K562 (cell line): ENCODE measurements around the gene GANAB. TPM values are rescaled to one million over a fixed set of nuclear protein-coding genes. Genes with fewer than 3 reads are reported as not detected.
A peak's percentile ranks its signal among the peaks of the same experiment; 100 is the strongest.

Experiments used
- ATAC-seq: fragments of 200-7000 bp; cut with Tn5 transposase; 3 replicates; pipeline ENCODE4 v1.9.1; 2020; ENCODE audit warnings: moderate library complexity
- BruUV-seq: library from RNA; stranded (reverse); fragments of 400-500 nt; replicated peaks from 2 replicates; lab custom pipeline; 2021; lab: Mats Ljungman, UMichigan
- CTCF ChIA-PET: fragments of 300-600 bp; formaldehyde crosslinking; extraction: SDS; loops from one replicate; lab custom pipeline; 2021; ENCODE audit warnings: low intra/inter-chr PET ratio; lab: Yijun Ruan, JAX
- POLR2A ChIA-PET: fragments of 300-600, 350-650 bp; sonication (Branson Sonifier 250); formaldehyde crosslinking; extraction: SDS; loops from one replicate; lab custom pipeline; 2021; ENCODE audit warnings: antibody characterized with exemption, inconsistent platforms; lab: Yijun Ruan, JAX
- DNase-seq, 4 experiments: peaks; one replicate each; pipeline versions ENCODE4 v3.0.0 to v3.0.0-alpha.2; 2011 to 2018; ENCODE audit warnings: low spot score in 3 of 4, mixed read lengths in 3 of 4; ENCODE audit errors: extremely low read depth in 1 of 4
- FAIRE-seq: peaks from 2 replicates; lab custom pipeline; 2011; peaks lifted over from hg19 to GRCh38; lab: Jason Lieb, UNC
- H2AFZ ChIP-seq: 2 replicates; pipeline ENCODE4 v1.6.0; 2011; ENCODE audit warnings: low read depth, low read length, control low read depth, inconsistent platforms
- H3K27ac ChIP-seq: fragments of 200-600 bp; 3 replicates; pipeline ENCODE4 v1.8.0; 2011; ENCODE audit warnings: low read depth, mild to moderate bottlenecking, control low read depth, inconsistent platforms, low read length, moderate library complexity, mixed read lengths; ENCODE audit errors: extremely low read depth
- H3K27me3 ChIP-seq, 2 experiments: fragments of 300-600 bp in 1 of 2; 2 replicates in 1 of 2; 3 replicates in 1 of 2; pipeline versions ENCODE4 v1.6.0 to v1.8.0; 2011; ENCODE audit warnings: inconsistent platforms in 2 of 2, low read length in 2 of 2, mild to moderate bottlenecking in 1 of 2, mixed read lengths in 1 of 2, moderate library complexity in 1 of 2; ENCODE audit not compliant: control insufficient read depth in 2 of 2, insufficient read depth in 2 of 2
- H3K36me3 ChIP-seq: fragments of 300-600 bp; 3 replicates; pipeline ENCODE4 v1.8.0; 2011; ENCODE audit warnings: mild to moderate bottlenecking, low read length, inconsistent platforms; ENCODE audit not compliant: control insufficient read depth, insufficient read depth
- H3K4me1 ChIP-seq, 2 experiments: fragments of 200-600 bp in 1 of 2; replicated peaks in 1 of 2; 2 replicates in 1 of 2; 3 replicates in 1 of 2; pipeline versions ENCODE4 v1.5.1 to v1.8.0; 2011; ENCODE audit warnings: inconsistent platforms in 2 of 2, low read length in 2 of 2, mild to moderate bottlenecking in 1 of 2, mixed read lengths in 1 of 2, moderate library complexity in 1 of 2; ENCODE audit not compliant: control insufficient read depth in 2 of 2, insufficient read depth in 2 of 2
- H3K4me2 ChIP-seq: 2 replicates; pipeline ENCODE4 v1.6.1; 2011; ENCODE audit warnings: low read length, control low read depth, inconsistent platforms, mixed read lengths; ENCODE audit not compliant: insufficient read depth
- H3K4me3 ChIP-seq: fragments of 200-600 bp; sonication (generic), shearing (Covaris generic); 2 replicates; pipeline ENCODE4 v1.5.1; 2016; ENCODE audit warnings: control low read depth, inconsistent platforms
- H3K79me2 ChIP-seq: fragments of 200-600 bp; 3 replicates; pipeline ENCODE4 v1.8.0; 2011; ENCODE audit warnings: low read length, inconsistent platforms; ENCODE audit not compliant: control insufficient read depth, insufficient read depth
- H3K9ac ChIP-seq, 2 experiments: 2 replicates each; pipeline versions ENCODE4 v1.6.0 to v1.6.1; 2011; ENCODE audit warnings: low read depth in 2 of 2, low read length in 2 of 2, control low read depth in 1 of 2, inconsistent platforms in 1 of 2, mild to moderate bottlenecking in 1 of 2, mixed read lengths in 1 of 2; ENCODE audit not compliant: insufficient read depth in 1 of 2
- H3K9me1 ChIP-seq: one replicate; pipeline ENCODE4 v1.6.0; 2011; ENCODE audit warnings: inconsistent platforms, mild to moderate bottlenecking, low read length, moderate library complexity; ENCODE audit not compliant: control insufficient read depth, insufficient read depth
- H3K9me3 ChIP-seq: replicated peaks from 2 replicates; pipeline ENCODE4 v1.5.1; 2011; ENCODE audit warnings: low read depth, low read length, inconsistent platforms; ENCODE audit not compliant: control insufficient read depth, insufficient read depth
- H4K20me1 ChIP-seq: replicated peaks from 2 replicates; pipeline ENCODE4 v1.6.1; 2011; ENCODE audit warnings: low read length, inconsistent platforms, mixed read lengths; ENCODE audit not compliant: control insufficient read depth, insufficient read depth
- CTCF ChIP-seq, 3 experiments: IDR thresholded peaks in 2 of 3; conservative IDR thresholded peaks in 1 of 3; 2 replicates each; pipeline ENCODE4 v1.5.1; 2011 to 2012; ENCODE audit warnings: low read length in 3 of 3, mild to moderate bottlenecking in 3 of 3, control low read depth in 2 of 3, improper control_type of control experiment in 1 of 3, inconsistent platforms in 1 of 3, low read depth in 1 of 3, mixed read lengths in 1 of 3, moderate library complexity in 1 of 3; ENCODE audit not compliant: insufficient read depth in 2 of 3
- GABPB1 ChIP-seq: sonication (generic); formaldehyde crosslinking; IDR thresholded peaks from 2 replicates; pipeline ENCODE4 v1.8.0; 2022; ENCODE audit warnings: mild to moderate bottlenecking, missing genetic modification reagents
- HIVEP1 ChIP-seq: fragments of 250-450 bp; sonication (Bioruptor Pico); IDR thresholded peaks from 2 replicates; pipeline ENCODE4 v1.4.0; 2020; ENCODE audit warnings: mild to moderate bottlenecking
- MAFK ChIP-seq: IDR thresholded peaks from 2 replicates; pipeline ENCODE4 v1.6.1; 2011; ENCODE audit warnings: low read length, improper control_type of control experiment
- MTA1 ChIP-seq: fragments of 450-650 bp; IDR thresholded peaks from 2 replicates; pipeline ENCODE4 v1.6.1; 2017; ENCODE audit warnings: borderline replicate concordance
- POLR2B ChIP-seq: fragments of 450-650 bp; IDR thresholded peaks from 2 replicates; pipeline ENCODE4 v1.6.1; 2018; ENCODE audit warnings: low read depth; ENCODE audit not compliant: partially characterized antibody
- RCOR1 ChIP-seq, 2 experiments: IDR thresholded peaks; 2 replicates each; pipeline ENCODE4 v1.6.1; 2012; ENCODE audit warnings: low read depth in 2 of 2, low read length in 2 of 2, borderline replicate concordance in 1 of 2, improper control_type of control experiment in 1 of 2
- SAFB ChIP-seq: fragments of 200-400 bp; formaldehyde crosslinking; IDR thresholded peaks from 2 replicates; pipeline ENCODE4 v1.6.1; 2017; ENCODE audit warnings: low read depth, low read length, borderline replicate concordance
- SAP30 ChIP-seq: fragments of 200-600 bp; sonication (generic); IDR thresholded peaks from 2 replicates; pipeline ENCODE4 v1.6.1; 2012; ENCODE audit warnings: borderline replicate concordance, low read depth, mild to moderate bottlenecking, moderate library complexity, low read length, control low read depth, inconsistent platforms; ENCODE audit not compliant: insufficient read depth, poor library complexity, severe bottlenecking
- SMC3 ChIP-seq: conservative IDR thresholded peaks from 2 replicates; pipeline ENCODE4 v1.6.1; 2011; ENCODE audit warnings: low read depth, low read length, improper control_type of control experiment; ENCODE audit not compliant: insufficient read depth
- ZBTB7A ChIP-seq: IDR thresholded peaks from 2 replicates; pipeline ENCODE4 v1.6.1; 2011; ENCODE audit warnings: low read depth, mild to moderate bottlenecking, low read length, moderate library complexity, borderline replicate concordance; ENCODE audit not compliant: control insufficient read depth
- ZNF280A ChIP-seq: fragments of 450-650 bp; IDR thresholded peaks from 2 replicates; pipeline ENCODE4 v1.6.1; 2018; ENCODE audit warnings: mild to moderate bottlenecking, low read depth; ENCODE audit not compliant: partially characterized antibody
- ZNF282 ChIP-seq: sonication (generic); formaldehyde crosslinking; IDR thresholded peaks from 2 replicates; pipeline ENCODE4 v1.8.1; 2023; ENCODE audit warnings: missing genetic modification reagents
- WGBS: fragments of 100-300 bp; shearing (Covaris generic); methylation state at CpG from one replicate; pipeline ENCODE4 v1.1.6; 2016; ENCODE audit warnings: low coverage, mixed read lengths; ENCODE audit not compliant: insufficient coverage; ENCODE audit errors: missing lambda C conversion rate; 5-methylcytosine and 5-hydroxymethylcytosine counted together
- in situ Hi-C: fragments of 300-500 bp; cut with MboI; formaldehyde crosslinking; loops from 4 replicates; pipeline ENCODE4 v1.15.0; 2018; ENCODE audit warnings: inconsistent platforms, mixed read lengths
- intact Hi-C: fragments of 100-400 bp; cut with micrococcal nuclease; formaldehyde crosslinking; loops from 2 replicates; pipeline ENCODE4 v1.14.2; 2022
- polyA plus RNA-seq, 8 experiments: library from polyadenylated mRNA; depleted of rRNA in 4 of 8; stranded (reverse) in 5 of 8; unstranded in 3 of 8; fragments of >200 nt; fragmentation: Nextera tagmentation in 2 of 8; fragmentation: Illumina TruSeq in 1 of 8; extraction: Ambion mirVana in 2 of 8; extraction: Trizol in 1 of 8; gene quantifications; 2 replicates each; pipeline versions ENCODE4 v1.2.1 to v1.2.3, GENCODE V29; 2011 to 2014; ENCODE audit warnings: inconsistent platforms in 1 of 8, missing spikeins in 1 of 8
- total RNA-seq, 7 experiments: library from RNA; depleted of rRNA in 6 of 7; stranded (reverse); fragments of >200 nt in 6 of 7; fragmentation: Illumina TruSeq in 2 of 7; extraction: Trizol in 2 of 7; gene quantifications; 2 replicates each; pipeline versions ENCODE4 v1.2.1 to v1.2.3, GENCODE V29; 2011 to 2021; ENCODE audit warnings: low replicate concordance in 1 of 7

The GANAB gene
- total and polyA plus RNA-seq, 9 of the 15 experiments (the other 6 are each of a cell fraction or from before 2014, with no cell fraction given): 6.5 to 284 (median 161) TPM

GRCh38 chr11:62694455-62695167 lies 48.2 kb upstream of the GANAB start:
- in situ Hi-C loops: loop anchor here (5.0 kb wide), 1 partner anchor 302 kb away; no protein-coding TSS in a partner anchor
- intact Hi-C loops: loop anchor here (5.0 kb wide), 2 partner anchors 82 to 102 kb away; partner anchors contain the start of genes EML3, ROM1 and TUT1
- peak; percentile 95 for FAIRE-seq
- TF ChIP-seq HIVEP1 (CRISPR knock-in tag) (no peak), POLR2B (no peak), MTA1 (no peak), ZBTB7A (no peak), GABPB1 (CRISPR knock-in tag) (no peak), RCOR1 (IDR thresholded peaks at IDR 0.05; ENCODE audit: borderline replicate concordance in 1 of 2, low read depth in 2 of 2, low read length in 2 of 2) (peak in 1 of 2 experiments; percentile 55; a peak in 2 of 4 replicates), SAFB (no peak), ZNF282 (CRISPR knock-in tag) (no peak), CTCF (IDR thresholded peaks at IDR 0.05 in 2 of 3, conservative IDR thresholded peaks at IDR 0.05 in 1 of 3; ENCODE audit: insufficient read depth in 2 of 3, low read depth in 1 of 3, low read length in 3 of 3) (peak; percentile 87 to 90 (median 87)), SMC3 (peak; percentile 79), MAFK (0 out of 2 replicates have a peak, but pooled peaks have one; percentile 6), ZNF280A (no peak), SAP30 (no peak)

More at GRCh38 chr11:62694455-62695167, 48.2 kb upstream of the GANAB start:
- H4K20me1 ChIP-seq: no peaks in the 10 kb centered on the region
- no peaks in the 10 kb centered on the region for H3K9me1 ChIP-seq
- WGBS: 46% methylated on average over 14 of the region's 14 CpGs
- ATAC-seq: peak; percentile 98
- no peak overlapping the region for H3K4me2 ChIP-seq
- no peaks in the 10 kb centered on the region for H3K27me3 ChIP-seq
- DNase-seq: peak; percentile 73 to 90 (median 78)
- H3K27ac ChIP-seq: no peak overlapping the region; the same call in 2 of the 3 replicates
- peak overlapping the region in 1 of 2 experiments; percentile 11; a peak in 1 of 4 replicates for H3K9ac ChIP-seq
- no peaks in the 10 kb centered on the region for H3K4me1 ChIP-seq
- no TSS peak for BruUV-seq
- no peaks in the 10 kb centered on the region for H3K9me3 ChIP-seq
- H3K79me2 ChIP-seq: no peaks in the 10 kb centered on the region
- CTCF ChIA-PET: interaction anchor here (0.7 to 2.3 kb wide), 6 partner anchors 82 to 314 kb away, joined by 3 to 17 read pairs (median 4); partner anchors contain the start of genes EML3 and ROM1
- no peak overlapping the region for H2AFZ ChIP-seq
- no peak overlapping the region for H3K4me3 ChIP-seq
- H3K36me3 ChIP-seq: peaks cover 45% of the 10 kb centered on the region
- POLR2A ChIA-PET: interaction anchor here (0.6 to 2.5 kb wide), 7 partner anchors 11 to 328 kb away, joined by 3 to 8 read pairs (median 4); partner anchors contain the start of genes TUT1 and UBXN1
